Measurements from ENCODE around the gene PCDHGA9. TPM values are rescaled to one million over a fixed set of nuclear protein-coding genes. Genes with fewer than 3 reads are reported as not detected.

Gene PCDHGA9
- total and polyA plus RNA-seq, 9 of the 15 experiments (the other 6 are each of a cell fraction or from before 2014, with no cell fraction given), result 0.03 to 0.18 (median 0.11) TPM; not detected in 2

GRCh38 chr5:141374627-141375026 is 28.0 kb upstream of the PCDHGA9 start:
- H3K27ac ChIP-seq (ENCODE audit: extremely low read depth, low read depth, low read length), result no peak overlapping the region
- intact Hi-C loops (cut with micrococcal nuclease), result loop anchor here (5.0 kb wide), 1 partner anchor 47 kb away; no protein-coding TSS in a partner anchor
- BruUV-seq (replicated peaks), result no TSS peak
- FAIRE-seq, result no peak
- H3K9ac ChIP-seq (ENCODE audit: insufficient read depth in 1 of 2, low read depth in 2 of 2, low read length in 2 of 2), result no peak overlapping the region
- no peaks in the 10 kb centered on the region for H3K9me3 ChIP-seq (replicated peaks; ENCODE audit: control insufficient read depth, insufficient read depth, low read depth, low read length)
- peaks cover 0 to 7% of the 10 kb centered on the region in 2 experiments; a peak in 1 of 5 replicates for H3K4me1 ChIP-seq (replicated peaks in 1 of 2; ENCODE audit: control insufficient read depth in 2 of 2, insufficient read depth in 2 of 2, low read length in 2 of 2)
- ATAC-seq, result no peak
- H3K4me3 ChIP-seq, result no peak overlapping the region
- WGBS (ENCODE audit: insufficient coverage, low coverage, missing lambda C conversion rate), result 6% methylated on average over 14 of the region's 14 CpGs
- in situ Hi-C loops (cut with MboI), result no loop called here
- H3K36me3 ChIP-seq (ENCODE audit: control insufficient read depth, insufficient read depth, low read length), result no peaks in the 10 kb centered on the region
- ChIA-PET POLR2A (interaction anchor here (0.6 kb wide), 1 partner anchor 206 kb away, joined by 5 read pairs; no protein-coding TSS in a partner anchor), CTCF (ENCODE audit: low intra/inter-chr PET ratio) (interaction anchor here (1.3 kb wide), 1 partner anchor 140 kb away, joined by 3 read pairs; no protein-coding TSS in a partner anchor)
- H2AFZ ChIP-seq (ENCODE audit: low read depth, low read length), result no peak overlapping the region
- DNase-seq (ENCODE audit: extremely low read depth in 1 of 4, low spot score in 3 of 4), result no peak
- H4K20me1 ChIP-seq (replicated peaks; ENCODE audit: control insufficient read depth, insufficient read depth, low read length), result no peaks in the 10 kb centered on the region
- H3K27me3 ChIP-seq (ENCODE audit: control insufficient read depth in 2 of 2, insufficient read depth in 2 of 2, low read length in 2 of 2), result peaks cover 4 to 38% of the 10 kb centered on the region in 2 experiments; a peak in 4 of 5 replicates
- no peaks in the 10 kb centered on the region for H3K79me2 ChIP-seq (ENCODE audit: control insufficient read depth, insufficient read depth, low read length)
- H3K9me1 ChIP-seq (ENCODE audit: control insufficient read depth, insufficient read depth, low read length), result no peaks in the 10 kb centered on the region
- H3K4me2 ChIP-seq (ENCODE audit: insufficient read depth, low read length), result no peak overlapping the region
- TF ChIP-seq MYBL2 (IDR thresholded peaks at IDR 0.05; ENCODE audit: low read depth) (no peak), MYBL2 (CRISPR knock-in tag; IDR thresholded peaks at IDR 0.05; ENCODE audit: borderline replicate concordance) (no peak), TAF15 (IDR thresholded peaks at IDR 0.05; ENCODE audit: low read depth, low read length) (no peak), GTF2A2 (tag; IDR thresholded peaks at IDR 0.05) (no peak), NR3C1 (CRISPR knock-in tag; IDR thresholded peaks at IDR 0.05) (no peak), ZNF699 (CRISPR knock-in tag; IDR thresholded peaks at IDR 0.05; ENCODE audit: insufficient replicate concordance) (no peak), CHAMP1 (IDR thresholded peaks at IDR 0.05) (no peak), CREM (IDR thresholded peaks at IDR 0.05; ENCODE audit: low read depth) (no peak), ZNF239 (CRISPR knock-in tag; IDR thresholded peaks at IDR 0.05) (no peak)
